HPDE6-E6E7 (cell line): ENCODE data around the gene ENTPD2.

ENCODE experiments used
- DNase-seq: peaks from one replicate; pipeline ENCODE4 v3.0.0; 2011; ENCODE audit warnings: missing footprints; ENCODE audit errors: extremely low spot score

Gene ENTPD2

GRCh38 chr9:137030006-137030405 is 23.9 kb downstream of the ENTPD2 start:
- DNase-seq, result no peak

- DNase-seq, result no peak
Measured at GRCh38 chr9:137029058-137029936, 24.6 kb downstream of the ENTPD2 start.

- no peak for DNase-seq
Measured at GRCh38 chr9:137028263-137029057, 25.4 kb downstream of the ENTPD2 start.

GRCh38 chr9:137027369-137028262 is 26.2 kb downstream of the ENTPD2 start, which contains the start of gene ABCA2:
TSS of gene ABCA2 (minus strand) at chr9:137028237. CDS start at chr9:137028140, 97 bp downstream.
- DNase-seq, result no peak

- no peak for DNase-seq
Measured at GRCh38 chr9:137026828-137027227, 27.0 kb downstream of the ENTPD2 start.

- no peak for DNase-seq
Measured at GRCh38 chr9:137026384-137026783, 27.5 kb downstream of the ENTPD2 start.

GRCh38 chr9:137025517-137025966 is 28.3 kb downstream of the ENTPD2 start:
- no peak for DNase-seq

GRCh38 chr9:137023583-137023991 is 30.3 kb downstream of the ENTPD2 start:
- no peak for DNase-seq

- DNase-seq, result no peak
Measured at GRCh38 chr9:137023157-137023556, 30.7 kb downstream of the ENTPD2 start.

GRCh38 chr9:137022662-137023008 is 31.2 kb downstream of the ENTPD2 start:
- DNase-seq, result no peak

GRCh38 chr9:137021979-137022661 is 31.7 kb downstream of the ENTPD2 start:
- no peak for DNase-seq

GRCh38 chr9:137021568-137021978 is 32.3 kb downstream of the ENTPD2 start:
- no peak for DNase-seq

- DNase-seq, result no peak
Measured at GRCh38 chr9:137020771-137021567, 32.9 kb downstream of the ENTPD2 start.

GRCh38 chr9:137019891-137020683 is 33.8 kb downstream of the ENTPD2 start:
- no peak for DNase-seq

- DNase-seq, result no peak
Measured at GRCh38 chr9:137018761-137019559, 34.9 kb downstream of the ENTPD2 start.

- no peak for DNase-seq
Measured at GRCh38 chr9:137017791-137018497, 35.9 kb downstream of the ENTPD2 start.

- no peak for DNase-seq
Measured at GRCh38 chr9:137017071-137017470, 36.8 kb downstream of the ENTPD2 start.

GRCh38 chr9:137016436-137016835 is 37.4 kb downstream of the ENTPD2 start:
- DNase-seq, result no peak
